ENCODE data around the gene PPP2R2C. TPM values are rescaled to one million over a fixed set of nuclear protein-coding genes. Genes with fewer than 3 reads are reported as not detected.

Gene PPP2R2C
- total and polyA plus RNA-seq, 10 of the 15 experiments (the other 5 are each of a cell fraction or from before 2014, with no cell fraction given) = 0.13 to 0.15 TPM; not detected in 8

GRCh38 chr4:6331018-6331417 is 141.4 kb downstream of the PPP2R2C start:
- RAD21 ChIA-PET (ENCODE audit: unreplicated experiment) = interaction anchor here (0.7 to 8.5 kb wide), 11 partner anchors 10 to 333 kb away, joined by 3 to 222 read pairs (median 6); partner anchors contain the start of genes MAN2B2 and WFS1
- TF ChIP-seq EZH2 (IDR thresholded peaks at IDR 0.05; ENCODE audit: borderline replicate concordance, control insufficient read depth, low read depth, low read length) = no peak
- TF ChIP-seq ZBED1 (IDR thresholded peaks at IDR 0.05; ENCODE audit: borderline replicate concordance) = no peak
- TF ChIP-seq CEBPZ (IDR thresholded peaks at IDR 0.05; ENCODE audit: low read depth, low read length) = no peak
- no peak for TF ChIP-seq ESRRA (IDR thresholded peaks at IDR 0.05; ENCODE audit: low read length)
- TF ChIP-seq RAD21 (IDR thresholded peaks at IDR 0.05; ENCODE audit: insufficient read depth, low read depth, low read length) = peak; percentile 60
- no peak for TF ChIP-seq GABPA (IDR thresholded peaks at IDR 0.05; ENCODE audit: low read depth)
- no peak for TF ChIP-seq SUZ12 (IDR thresholded peaks at IDR 0.05; ENCODE audit: unreplicated experiment)
- peak; percentile 79 for TF ChIP-seq PBX3 (IDR thresholded peaks at IDR 0.05; ENCODE audit: insufficient replicate concordance, low read depth, low read length)
- no peak for TF ChIP-seq TCF3 (IDR thresholded peaks at IDR 0.05; ENCODE audit: borderline replicate concordance, insufficient read depth, low read depth, low read length)
- TF ChIP-seq TCF7 (IDR thresholded peaks at IDR 0.05; ENCODE audit: borderline replicate concordance) = no peak
- TF ChIP-seq PKNOX1 (IDR thresholded peaks at IDR 0.05) = peak; percentile 85
- TF ChIP-seq CTCF (IDR thresholded peaks at IDR 0.05 in 2 of 3, conservative IDR thresholded peaks at IDR 0.05 in 1 of 3; ENCODE audit: control insufficient read depth in 2 of 3, extremely low read depth in 1 of 3, insufficient read depth in 1 of 3, low read depth in 3 of 3, low read length in 3 of 3) = peak; percentile 72 to 86 (median 76)
- peak; percentile 55; the same call in 1 of the 2 replicates for TF ChIP-seq SMC3 (IDR thresholded peaks at IDR 0.05; ENCODE audit: borderline replicate concordance, low read length)
- TF ChIP-seq ATF3 (IDR thresholded peaks at IDR 0.05; ENCODE audit: borderline replicate concordance, extremely low read depth, low read depth, low read length) = no peak
- no peak for TF ChIP-seq MYB (IDR thresholded peaks at IDR 0.05; ENCODE audit: borderline replicate concordance, low read depth, low read length)

More at GRCh38 chr4:6331018-6331417, 141.4 kb downstream of the PPP2R2C start:
- peak; percentile 67 for ATAC-seq
- Histone ChIP-seq H3K79me2 (ENCODE audit: control insufficient read depth, insufficient read depth, low read length) (no peaks in the 10 kb centered on the region), H3K4me2 (ENCODE audit: control insufficient read depth, insufficient read depth) (no peak overlapping the region), H3K4me1 (ENCODE audit: control insufficient read depth, insufficient read depth, low read length) (no peaks in the 10 kb centered on the region; the same call in 1 of the 2 replicates), H2AFZ (ENCODE audit: control insufficient read depth, low read depth, low read length) (no peak overlapping the region), H3K9me3 (replicated peaks; ENCODE audit: control insufficient read depth, insufficient read depth, low read length) (no peaks in the 10 kb centered on the region; the same call in 2 of the 3 replicates), H3K36me3 (ENCODE audit: control insufficient read depth in 2 of 2, insufficient read depth in 2 of 2, low read length in 1 of 2) (no peaks in the 10 kb centered on the region), H3K4me3 (no peak overlapping the region), H3K27me3 (replicated peaks in 1 of 2; ENCODE audit: control insufficient read depth in 2 of 2, insufficient read depth in 2 of 2, low read length in 1 of 2) (peaks cover 0 to 2% of the 10 kb centered on the region in 2 experiments; a peak in 1 of 4 replicates), H3K27ac (ENCODE audit: control insufficient read depth, insufficient read depth) (no peak overlapping the region), H4K20me1 (ENCODE audit: control insufficient read depth, insufficient read depth) (no peaks in the 10 kb centered on the region), H3K9ac (ENCODE audit: control insufficient read depth, insufficient read depth, low read length) (no peak overlapping the region)
- intact Hi-C loops (cut with micrococcal nuclease; ENCODE audit: unreplicated experiment) (loop anchor here (1.0 kb wide), 1 partner anchor 333 kb away; no protein-coding TSS in a partner anchor), in situ Hi-C loops (cut with MboI) (no loop called here)
- CTCF ChIA-PET = interaction anchor here (0.6 to 20.1 kb wide), 26 partner anchors 9 to 382 kb away, joined by 3 to 469 read pairs (median 4); partner anchors contain the start of genes MAN2B2 and WFS1
- FAIRE-seq = no peak
- SMC1A ChIA-PET (ENCODE audit: uncharacterized antibody, unreplicated experiment) = interaction anchor here (0.9 to 5.8 kb wide), 11 partner anchors 52 to 537 kb away, joined by 3 to 78 read pairs (median 4); no protein-coding TSS in a partner anchor
- no peak for DNase-seq (ENCODE audit: low read depth, low spot score)
- 20% methylated on average over 8 of the region's 8 CpGs for WGBS (ENCODE audit: insufficient coverage, insufficient replicate concordance, low lambda C conversion rate, missing lambda C conversion rate)
- POLR2A ChIA-PET = no interaction called here
- BruUV-seq (replicated peaks) = no TSS peak

All from GM12878 (cell line).